ENCODE results near the gene SNX15.

DNA sequence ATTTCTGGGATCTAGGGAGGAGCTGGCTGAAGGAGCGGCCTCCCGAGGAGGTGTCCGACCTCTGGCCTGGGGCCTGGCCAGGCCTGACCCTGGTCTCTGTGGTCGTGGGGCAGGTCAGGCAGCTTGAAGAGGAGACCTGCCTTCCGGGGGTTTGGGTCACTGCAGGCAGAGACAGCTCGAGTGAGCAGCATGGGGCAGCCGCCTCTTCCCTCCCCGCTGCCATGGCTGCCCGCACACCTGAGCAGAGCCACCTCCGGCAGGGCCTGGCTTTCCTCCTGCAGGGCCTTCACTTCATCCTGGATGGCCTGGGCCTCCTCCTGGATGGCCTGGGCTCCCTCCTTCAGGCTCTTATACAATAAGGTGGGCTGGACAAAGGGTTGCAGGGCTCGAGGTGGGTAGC is 39.1 kb downstream of the SNX15 start:
- TF ChIP-seq POLR2A (IDR thresholded peaks at IDR 0.05) (no peak), POLR2AphosphoS5 (IDR thresholded peaks at IDR 0.05) (no peak)
- TF ChIP-seq, protein P1, sequence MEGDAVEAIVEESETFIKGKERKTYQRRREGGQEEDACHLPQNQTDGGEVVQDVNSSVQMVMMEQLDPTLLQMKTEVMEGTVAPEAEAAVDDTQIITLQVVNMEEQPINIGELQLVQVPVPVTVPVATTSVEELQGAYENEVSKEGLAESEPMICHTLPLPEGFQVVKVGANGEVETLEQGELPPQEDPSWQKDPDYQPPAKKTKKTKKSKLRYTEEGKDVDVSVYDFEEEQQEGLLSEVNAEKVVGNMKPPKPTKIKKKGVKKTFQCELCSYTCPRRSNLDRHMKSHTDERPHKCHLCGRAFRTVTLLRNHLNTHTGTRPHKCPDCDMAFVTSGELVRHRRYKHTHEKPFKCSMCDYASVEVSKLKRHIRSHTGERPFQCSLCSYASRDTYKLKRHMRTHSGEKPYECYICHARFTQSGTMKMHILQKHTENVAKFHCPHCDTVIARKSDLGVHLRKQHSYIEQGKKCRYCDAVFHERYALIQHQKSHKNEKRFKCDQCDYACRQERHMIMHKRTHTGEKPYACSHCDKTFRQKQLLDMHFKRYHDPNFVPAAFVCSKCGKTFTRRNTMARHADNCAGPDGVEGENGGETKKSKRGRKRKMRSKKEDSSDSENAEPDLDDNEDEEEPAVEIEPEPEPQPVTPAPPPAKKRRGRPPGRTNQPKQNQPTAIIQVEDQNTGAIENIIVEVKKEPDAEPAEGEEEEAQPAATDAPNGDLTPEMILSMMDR (IDR thresholded peaks at IDR 0.05 in 8 of 11, conservative IDR thresholded peaks at IDR 0.05 in 3 of 11) = no peak
